ENCODE measurements around the gene PUM2. TPM values are rescaled to one million over a fixed set of nuclear protein-coding genes. Genes with fewer than 3 reads are reported as not detected.

Gene PUM2
- total RNA-seq, 1 experiment from 2014 or later: 105 TPM

DNA sequence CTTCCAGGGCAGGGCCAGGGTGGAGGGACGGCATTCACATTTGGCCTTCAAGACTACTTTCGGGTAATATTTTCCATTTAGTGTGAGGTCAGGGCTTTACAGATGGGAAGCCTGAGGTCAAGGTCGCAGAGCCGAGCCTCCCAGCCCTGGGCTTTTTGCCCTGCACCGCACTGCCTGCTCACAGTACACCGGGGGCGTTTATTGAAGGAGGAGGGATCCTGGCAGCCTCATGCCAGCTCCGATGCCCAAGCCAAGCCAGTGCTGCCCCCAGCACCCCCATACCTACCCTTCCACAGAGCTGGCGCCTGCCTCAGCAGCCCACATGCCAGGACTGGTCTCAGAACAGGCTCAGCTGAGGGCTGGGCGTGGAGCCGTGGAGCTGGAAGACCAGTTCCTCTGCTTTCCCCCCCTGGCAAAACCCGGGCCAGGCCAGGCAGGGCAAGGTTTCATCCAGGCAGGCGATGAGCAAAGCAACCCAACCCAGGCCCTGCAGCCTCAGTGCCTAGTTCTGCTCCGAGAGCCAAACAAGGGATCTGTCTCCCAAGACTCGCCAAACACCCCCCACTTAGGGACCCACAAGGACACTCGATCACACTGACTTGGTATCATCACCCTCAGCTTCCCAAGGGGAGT lies 137.7 kb downstream of the PUM2 start:
- CTCF ChIA-PET: no interaction called here
- POLR2A ChIA-PET: no interaction called here
- Histone ChIP-seq H3K9ac (ENCODE audit: low read length) (no peak overlapping the region), H3K4me2 (ENCODE audit: low read length) (no peak overlapping the region), H3K79me2 (ENCODE audit: insufficient read depth, low read length) (0 out of 2 replicates have a peak, but pooled peaks cover 4% of the 10 kb centered on the region), H3K4me3 (replicated peaks in 1 of 2; ENCODE audit: low read depth in 1 of 2, low read length in 2 of 2) (no peak overlapping the region), H3K9me2 (ENCODE audit: insufficient read depth) (no peaks in the 10 kb centered on the region), H2AFZ (ENCODE audit: low read depth, low read length, poor library complexity, severe bottlenecking) (no peak overlapping the region), H3K36me3 (ENCODE audit: control insufficient read depth in 1 of 2, insufficient read depth in 2 of 2, low read length in 2 of 2) (no peaks in the 10 kb centered on the region), H3K27ac (ENCODE audit: low read depth, low read length) (no peak overlapping the region), H3K27me3 (ENCODE audit: insufficient read depth, low read length) (no peaks in the 10 kb centered on the region), H4K20me1 (ENCODE audit: insufficient read depth) (no peaks in the 10 kb centered on the region), H3K4me1 (ENCODE audit: control insufficient read depth in 1 of 2, insufficient read depth in 2 of 2, low read length in 2 of 2) (peaks cover 0 to 15% of the 10 kb centered on the region in 2 experiments; a peak in 1 of 4 replicates), H3K9me3 (ENCODE audit: control insufficient read depth in 1 of 2, insufficient read depth in 1 of 2, low read depth in 1 of 2, low read length in 2 of 2) (no peaks in the 10 kb centered on the region)
- RAD21 ChIA-PET (ENCODE audit: low non-redundant PET in 1 of 2, low total read pairs in 2 of 2, uncharacterized antibody in 2 of 2, unreplicated experiment in 2 of 2): no interaction called here
- intact Hi-C loops (cut with micrococcal nuclease): no loop called here
- no peak for ATAC-seq
- TF ChIP-seq CBX3 (IDR thresholded peaks at IDR 0.05; ENCODE audit: low read depth) (no peak), EZH2phosphoT487 (IDR thresholded peaks at IDR 0.05; ENCODE audit: borderline replicate concordance) (no peak), ELF1 (IDR thresholded peaks at IDR 0.05; ENCODE audit: borderline replicate concordance, low read depth) (no peak), SP1 (IDR thresholded peaks at IDR 0.05; ENCODE audit: low read depth) (no peak), EZH2 (IDR thresholded peaks at IDR 0.05) (no peak), RAD21 (IDR thresholded peaks at IDR 0.05; ENCODE audit: low read depth) (no peak), SRF (IDR thresholded peaks at IDR 0.05; ENCODE audit: low read depth) (no peak), CEBPB (IDR thresholded peaks at IDR 0.05; ENCODE audit: low read depth) (no peak), POLR2AphosphoS5 (IDR thresholded peaks at IDR 0.05; ENCODE audit: low read depth, low read length) (no peak), JUND (IDR thresholded peaks at IDR 0.05) (no peak), EGR1 (IDR thresholded peaks at IDR 0.05; ENCODE audit: low read depth) (no peak), ZNF274 (IDR thresholded peaks at IDR 0.05; ENCODE audit: low read depth, low read length) (no peak)
- TF ChIP-seq, protein P1, sequence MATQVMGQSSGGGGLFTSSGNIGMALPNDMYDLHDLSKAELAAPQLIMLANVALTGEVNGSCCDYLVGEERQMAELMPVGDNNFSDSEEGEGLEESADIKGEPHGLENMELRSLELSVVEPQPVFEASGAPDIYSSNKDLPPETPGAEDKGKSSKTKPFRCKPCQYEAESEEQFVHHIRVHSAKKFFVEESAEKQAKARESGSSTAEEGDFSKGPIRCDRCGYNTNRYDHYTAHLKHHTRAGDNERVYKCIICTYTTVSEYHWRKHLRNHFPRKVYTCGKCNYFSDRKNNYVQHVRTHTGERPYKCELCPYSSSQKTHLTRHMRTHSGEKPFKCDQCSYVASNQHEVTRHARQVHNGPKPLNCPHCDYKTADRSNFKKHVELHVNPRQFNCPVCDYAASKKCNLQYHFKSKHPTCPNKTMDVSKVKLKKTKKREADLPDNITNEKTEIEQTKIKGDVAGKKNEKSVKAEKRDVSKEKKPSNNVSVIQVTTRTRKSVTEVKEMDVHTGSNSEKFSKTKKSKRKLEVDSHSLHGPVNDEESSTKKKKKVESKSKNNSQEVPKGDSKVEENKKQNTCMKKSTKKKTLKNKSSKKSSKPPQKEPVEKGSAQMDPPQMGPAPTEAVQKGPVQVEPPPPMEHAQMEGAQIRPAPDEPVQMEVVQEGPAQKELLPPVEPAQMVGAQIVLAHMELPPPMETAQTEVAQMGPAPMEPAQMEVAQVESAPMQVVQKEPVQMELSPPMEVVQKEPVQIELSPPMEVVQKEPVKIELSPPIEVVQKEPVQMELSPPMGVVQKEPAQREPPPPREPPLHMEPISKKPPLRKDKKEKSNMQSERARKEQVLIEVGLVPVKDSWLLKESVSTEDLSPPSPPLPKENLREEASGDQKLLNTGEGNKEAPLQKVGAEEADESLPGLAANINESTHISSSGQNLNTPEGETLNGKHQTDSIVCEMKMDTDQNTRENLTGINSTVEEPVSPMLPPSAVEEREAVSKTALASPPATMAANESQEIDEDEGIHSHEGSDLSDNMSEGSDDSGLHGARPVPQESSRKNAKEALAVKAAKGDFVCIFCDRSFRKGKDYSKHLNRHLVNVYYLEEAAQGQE (IDR thresholded peaks at IDR 0.05; ENCODE audit: low read depth): no peak
- TF ChIP-seq, protein P2, sequence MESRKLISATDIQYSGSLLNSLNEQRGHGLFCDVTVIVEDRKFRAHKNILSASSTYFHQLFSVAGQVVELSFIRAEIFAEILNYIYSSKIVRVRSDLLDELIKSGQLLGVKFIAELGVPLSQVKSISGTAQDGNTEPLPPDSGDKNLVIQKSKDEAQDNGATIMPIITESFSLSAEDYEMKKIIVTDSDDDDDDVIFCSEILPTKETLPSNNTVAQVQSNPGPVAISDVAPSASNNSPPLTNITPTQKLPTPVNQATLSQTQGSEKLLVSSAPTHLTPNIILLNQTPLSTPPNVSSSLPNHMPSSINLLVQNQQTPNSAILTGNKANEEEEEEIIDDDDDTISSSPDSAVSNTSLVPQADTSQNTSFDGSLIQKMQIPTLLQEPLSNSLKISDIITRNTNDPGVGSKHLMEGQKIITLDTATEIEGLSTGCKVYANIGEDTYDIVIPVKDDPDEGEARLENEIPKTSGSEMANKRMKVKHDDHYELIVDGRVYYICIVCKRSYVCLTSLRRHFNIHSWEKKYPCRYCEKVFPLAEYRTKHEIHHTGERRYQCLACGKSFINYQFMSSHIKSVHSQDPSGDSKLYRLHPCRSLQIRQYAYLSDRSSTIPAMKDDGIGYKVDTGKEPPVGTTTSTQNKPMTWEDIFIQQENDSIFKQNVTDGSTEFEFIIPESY (IDR thresholded peaks at IDR 0.05; ENCODE audit: extremely low read depth, insufficient replicate concordance, low read length): no peak
- TF ChIP-seq, protein P3, sequence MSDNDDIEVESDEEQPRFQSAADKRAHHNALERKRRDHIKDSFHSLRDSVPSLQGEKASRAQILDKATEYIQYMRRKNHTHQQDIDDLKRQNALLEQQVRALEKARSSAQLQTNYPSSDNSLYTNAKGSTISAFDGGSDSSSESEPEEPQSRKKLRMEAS (IDR thresholded peaks at IDR 0.05): no peak
- TF ChIP-seq, protein P4, sequence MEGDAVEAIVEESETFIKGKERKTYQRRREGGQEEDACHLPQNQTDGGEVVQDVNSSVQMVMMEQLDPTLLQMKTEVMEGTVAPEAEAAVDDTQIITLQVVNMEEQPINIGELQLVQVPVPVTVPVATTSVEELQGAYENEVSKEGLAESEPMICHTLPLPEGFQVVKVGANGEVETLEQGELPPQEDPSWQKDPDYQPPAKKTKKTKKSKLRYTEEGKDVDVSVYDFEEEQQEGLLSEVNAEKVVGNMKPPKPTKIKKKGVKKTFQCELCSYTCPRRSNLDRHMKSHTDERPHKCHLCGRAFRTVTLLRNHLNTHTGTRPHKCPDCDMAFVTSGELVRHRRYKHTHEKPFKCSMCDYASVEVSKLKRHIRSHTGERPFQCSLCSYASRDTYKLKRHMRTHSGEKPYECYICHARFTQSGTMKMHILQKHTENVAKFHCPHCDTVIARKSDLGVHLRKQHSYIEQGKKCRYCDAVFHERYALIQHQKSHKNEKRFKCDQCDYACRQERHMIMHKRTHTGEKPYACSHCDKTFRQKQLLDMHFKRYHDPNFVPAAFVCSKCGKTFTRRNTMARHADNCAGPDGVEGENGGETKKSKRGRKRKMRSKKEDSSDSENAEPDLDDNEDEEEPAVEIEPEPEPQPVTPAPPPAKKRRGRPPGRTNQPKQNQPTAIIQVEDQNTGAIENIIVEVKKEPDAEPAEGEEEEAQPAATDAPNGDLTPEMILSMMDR (IDR thresholded peaks at IDR 0.05 in 2 of 3, conservative IDR thresholded peaks at IDR 0.05 in 1 of 3; ENCODE audit: borderline replicate concordance in 1 of 3, insufficient read depth in 1 of 3, low read depth in 2 of 3, low read length in 2 of 3): no peak
- BruUV-seq (replicated peaks): no TSS peak
- no peak for DNase-seq (ENCODE audit: low read depth, low spot score)

Measured in HCT116 (cell line).